Spleen (tissue), 7 donors: ENCODE results near the gene FAM83G.

Experiments
- POLR2A ChIP-seq, 3 donors: fragments of 450-650 bp; IDR thresholded peaks; one replicate each; pipeline ENCODE4 v1.5.1; 2017; ENCODE audit warnings: antibody characterized with exemption in 3 of 3, mild to moderate bottlenecking in 1 of 3
- TF ChIP-seq, protein P1 (sequence below), 11 experiments: fragments of 200-600 bp in 7 of 11; fragments of 450-650 bp in 4 of 11; sonication (generic) in 4 of 11; IDR thresholded peaks in 8 of 11; conservative IDR thresholded peaks in 3 of 11; 1 replicate in 7 of 11; 2 replicates in 4 of 11; pipeline versions ENCODE4 v1.4.0 to v1.8.0; 2016 to 2021; ENCODE audit warnings: antibody characterized with exemption in 11 of 11, inconsistent platforms in 4 of 11, mild to moderate bottlenecking in 1 of 11
- donor health status: DM: no; HTN: no; CAD: no; lungs with moderate emphysema.
- donor health status: DM: no; HTN: no; CAD: no.
- donor health status: DM: no; HTN: no; CAD: no.

DNA sequence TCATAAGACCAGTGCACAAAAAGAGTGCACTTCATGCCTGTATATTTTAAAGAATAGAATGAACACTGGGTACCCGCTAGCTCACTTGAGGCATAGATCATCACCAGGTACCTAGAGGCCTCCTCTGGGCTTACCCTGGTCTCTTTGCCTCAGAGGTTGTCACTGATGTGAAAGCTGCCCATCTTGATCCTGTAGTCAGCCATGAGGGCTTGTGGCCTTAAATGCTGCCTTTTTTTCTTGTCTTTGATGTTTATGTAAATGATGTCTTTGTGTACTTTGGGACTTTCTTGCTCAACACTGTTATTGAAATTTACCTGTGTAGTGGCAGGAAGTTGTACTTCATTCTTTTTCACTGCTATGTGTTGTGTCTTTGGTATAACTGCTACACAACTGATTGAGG, 79.4 kb downstream of the FAM83G start:
- TF ChIP-seq POLR2A (IDR thresholded peaks at IDR 0.05), result no peak
- TF ChIP-seq, protein P1, sequence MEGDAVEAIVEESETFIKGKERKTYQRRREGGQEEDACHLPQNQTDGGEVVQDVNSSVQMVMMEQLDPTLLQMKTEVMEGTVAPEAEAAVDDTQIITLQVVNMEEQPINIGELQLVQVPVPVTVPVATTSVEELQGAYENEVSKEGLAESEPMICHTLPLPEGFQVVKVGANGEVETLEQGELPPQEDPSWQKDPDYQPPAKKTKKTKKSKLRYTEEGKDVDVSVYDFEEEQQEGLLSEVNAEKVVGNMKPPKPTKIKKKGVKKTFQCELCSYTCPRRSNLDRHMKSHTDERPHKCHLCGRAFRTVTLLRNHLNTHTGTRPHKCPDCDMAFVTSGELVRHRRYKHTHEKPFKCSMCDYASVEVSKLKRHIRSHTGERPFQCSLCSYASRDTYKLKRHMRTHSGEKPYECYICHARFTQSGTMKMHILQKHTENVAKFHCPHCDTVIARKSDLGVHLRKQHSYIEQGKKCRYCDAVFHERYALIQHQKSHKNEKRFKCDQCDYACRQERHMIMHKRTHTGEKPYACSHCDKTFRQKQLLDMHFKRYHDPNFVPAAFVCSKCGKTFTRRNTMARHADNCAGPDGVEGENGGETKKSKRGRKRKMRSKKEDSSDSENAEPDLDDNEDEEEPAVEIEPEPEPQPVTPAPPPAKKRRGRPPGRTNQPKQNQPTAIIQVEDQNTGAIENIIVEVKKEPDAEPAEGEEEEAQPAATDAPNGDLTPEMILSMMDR (IDR thresholded peaks at IDR 0.05 in 8 of 11, conservative IDR thresholded peaks at IDR 0.05 in 3 of 11), result no peak
